ENCODE results near the gene ZP4.

DNA sequence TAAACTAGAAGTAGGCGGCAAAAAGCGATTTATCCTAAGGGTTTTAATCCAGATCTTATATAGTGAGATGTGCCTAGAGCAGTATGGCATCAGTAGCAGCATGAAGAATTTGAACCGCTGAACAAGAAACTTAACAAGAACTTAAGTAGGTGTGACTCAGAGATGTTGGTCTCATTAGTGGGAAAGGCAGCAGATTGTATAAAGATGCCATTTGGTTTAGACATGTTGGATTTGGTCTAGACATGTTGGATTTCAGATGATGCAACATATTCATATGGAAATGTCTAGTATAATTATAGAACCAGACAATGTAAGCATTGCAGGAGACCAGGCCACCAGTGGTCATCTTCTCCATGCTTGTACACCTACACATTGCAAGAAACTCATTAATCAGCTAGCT is 42.1 kb upstream of the ZP4 start:
- TF ChIP-seq POLR2A (IDR thresholded peaks at IDR 0.05): no peak
- TF ChIP-seq, protein P1, sequence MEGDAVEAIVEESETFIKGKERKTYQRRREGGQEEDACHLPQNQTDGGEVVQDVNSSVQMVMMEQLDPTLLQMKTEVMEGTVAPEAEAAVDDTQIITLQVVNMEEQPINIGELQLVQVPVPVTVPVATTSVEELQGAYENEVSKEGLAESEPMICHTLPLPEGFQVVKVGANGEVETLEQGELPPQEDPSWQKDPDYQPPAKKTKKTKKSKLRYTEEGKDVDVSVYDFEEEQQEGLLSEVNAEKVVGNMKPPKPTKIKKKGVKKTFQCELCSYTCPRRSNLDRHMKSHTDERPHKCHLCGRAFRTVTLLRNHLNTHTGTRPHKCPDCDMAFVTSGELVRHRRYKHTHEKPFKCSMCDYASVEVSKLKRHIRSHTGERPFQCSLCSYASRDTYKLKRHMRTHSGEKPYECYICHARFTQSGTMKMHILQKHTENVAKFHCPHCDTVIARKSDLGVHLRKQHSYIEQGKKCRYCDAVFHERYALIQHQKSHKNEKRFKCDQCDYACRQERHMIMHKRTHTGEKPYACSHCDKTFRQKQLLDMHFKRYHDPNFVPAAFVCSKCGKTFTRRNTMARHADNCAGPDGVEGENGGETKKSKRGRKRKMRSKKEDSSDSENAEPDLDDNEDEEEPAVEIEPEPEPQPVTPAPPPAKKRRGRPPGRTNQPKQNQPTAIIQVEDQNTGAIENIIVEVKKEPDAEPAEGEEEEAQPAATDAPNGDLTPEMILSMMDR (IDR thresholded peaks at IDR 0.05): no peak
